Activated CD4-positive, alpha-beta T cell treated with anti-CD3 and anti-CD28 coated beads for 24 hours (primary cell): ENCODE measurements around the gene ICAM4.
A peak's percentile ranks its signal among the peaks of the same experiment; 100 is the strongest.
"Not testable (repeated sequence)": the region's sequence is repeated elsewhere in the genome, so short reads cannot be mapped to it uniquely, and the experiment has no call there.

ENCODE experiments used
- DNase-seq, 2 donors: peaks; one replicate each; pipeline ENCODE4 v3.0.0-alpha.2; 2020; ENCODE audit warnings: low read depth in 2 of 2

The ICAM4 gene

DNA sequence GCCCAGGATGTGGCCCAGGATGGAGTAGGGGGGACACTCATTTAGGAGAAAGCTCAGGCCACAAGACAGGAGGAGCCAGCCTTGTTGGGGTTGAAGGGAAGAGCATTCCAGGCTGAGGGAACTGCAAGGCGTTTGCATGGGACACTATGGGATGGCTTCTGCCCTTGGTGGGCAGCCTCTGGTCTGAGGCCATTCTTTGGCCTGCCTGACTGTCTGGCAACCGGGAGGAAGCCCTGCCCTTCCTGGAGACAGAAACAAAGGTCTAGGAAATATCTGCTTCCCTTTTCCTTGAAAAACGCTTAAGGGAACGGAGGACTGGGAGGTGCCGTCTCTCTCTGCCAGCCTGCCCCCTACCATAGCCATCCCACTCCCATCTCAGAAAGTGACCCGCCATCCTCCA is 18.7 kb upstream of the ICAM4 start:
- DNase-seq, result no peak

DNA sequence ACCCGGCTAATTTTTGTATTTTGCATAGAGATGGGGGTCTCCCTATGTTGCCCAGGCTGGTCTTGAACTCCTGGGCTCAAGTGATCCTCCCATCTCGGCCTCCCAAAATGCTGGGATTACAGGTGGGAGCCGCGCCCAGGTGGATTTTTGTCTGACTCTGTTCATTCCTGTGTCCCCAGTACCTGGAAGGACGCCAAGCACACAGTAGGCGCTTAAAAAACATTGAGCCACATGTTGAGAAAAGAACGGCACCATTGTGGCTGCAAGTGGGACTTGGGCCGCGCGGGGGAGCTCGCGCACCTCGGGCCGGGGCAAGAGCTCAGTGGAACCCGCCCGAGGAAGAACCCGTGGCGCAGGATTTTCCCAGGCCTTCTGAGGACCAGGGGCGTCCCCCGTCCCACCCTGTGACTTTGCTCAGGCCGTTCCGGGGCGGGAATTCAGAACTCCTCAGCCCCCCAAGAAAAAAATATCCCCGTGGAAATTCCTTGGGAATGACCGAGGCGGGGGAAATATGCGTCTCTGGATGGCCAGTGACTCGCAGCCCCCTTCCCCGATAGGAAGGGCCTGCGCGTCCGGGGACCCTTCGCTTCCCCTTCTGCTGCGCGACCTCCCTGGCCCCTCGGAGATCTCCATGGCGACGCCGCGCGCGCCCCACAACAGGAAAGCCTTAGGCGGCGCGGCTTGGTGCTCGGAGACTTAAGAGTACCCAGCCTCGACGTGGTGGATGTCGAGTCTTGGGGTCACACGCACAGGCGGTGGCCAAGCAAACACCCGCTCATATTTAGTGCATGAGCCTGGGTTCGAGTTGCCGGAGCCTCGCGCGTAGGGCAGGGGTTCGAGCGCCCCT is 17.2 kb upstream of the ICAM4 start:
- DNase-seq, result peak; percentile 80 to 82

DNA sequence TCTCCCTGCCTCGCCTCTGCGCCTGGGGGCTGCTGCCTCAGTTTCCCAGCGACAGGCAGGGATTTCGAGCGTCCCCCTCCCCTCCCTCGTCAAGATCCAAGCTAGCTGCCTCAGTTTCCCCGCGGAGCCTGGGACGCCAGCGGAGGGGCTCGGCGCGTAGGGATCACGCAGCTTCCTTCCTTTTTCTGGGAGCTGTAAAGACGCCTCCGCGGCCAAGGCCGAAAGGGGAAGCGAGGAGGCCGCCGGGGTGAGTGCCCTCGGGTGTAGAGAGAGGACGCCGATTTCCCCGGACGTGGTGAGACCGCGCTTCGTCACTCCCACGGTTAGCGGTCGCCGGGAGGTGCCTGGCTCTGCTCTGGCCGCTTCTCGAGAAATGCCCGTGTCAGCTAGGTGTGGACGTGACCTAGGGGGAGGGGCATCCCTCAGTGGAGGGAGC is 16.6 kb upstream of the ICAM4 start:
- DNase-seq, result peak; percentile 32 to 66

DNA sequence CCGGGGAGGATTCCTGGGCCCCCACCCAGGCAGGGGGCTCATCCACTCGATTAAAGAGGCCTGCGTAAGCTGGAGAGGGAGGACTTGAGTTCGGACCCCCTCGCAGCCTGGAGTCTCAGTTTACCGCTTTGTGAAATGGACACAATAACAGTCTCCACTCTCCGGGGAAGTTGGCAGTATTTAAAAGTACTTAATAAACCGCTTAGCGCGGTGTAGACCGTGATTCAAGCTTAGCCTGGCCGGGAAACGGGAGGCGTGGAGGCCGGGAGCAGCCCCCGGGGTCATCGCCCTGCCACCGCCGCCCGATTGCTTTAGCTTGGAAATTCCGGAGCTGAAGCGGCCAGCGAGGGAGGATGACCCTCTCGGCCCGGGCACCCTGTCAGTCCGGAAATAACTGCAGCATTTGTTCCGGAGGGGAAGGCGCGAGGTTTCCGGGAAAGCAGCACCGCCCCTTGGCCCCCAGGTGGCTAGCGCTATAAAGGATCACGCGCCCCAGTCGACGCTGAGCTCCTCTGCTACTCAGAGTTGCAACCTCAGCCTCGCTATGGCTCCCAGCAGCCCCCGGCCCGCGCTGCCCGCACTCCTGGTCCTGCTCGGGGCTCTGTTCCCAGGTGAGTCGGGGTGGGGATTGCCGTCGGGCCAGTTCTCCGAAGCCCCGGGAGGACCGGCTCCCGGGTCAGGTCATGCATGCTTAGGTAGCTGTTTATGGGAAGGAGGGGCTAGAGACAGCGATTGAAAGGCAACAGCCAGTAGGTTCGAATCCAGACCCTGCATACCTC is 15.9 kb upstream of the ICAM4 start, which contains the start of gene ICAM1:
Gene ICAM1 (plus strand): TSS at position 505 of the 779 bp plus-strand sequence. CDS start 40 bp downstream, at position 545.
- peak; percentile 52 to 63 for DNase-seq

DNA sequence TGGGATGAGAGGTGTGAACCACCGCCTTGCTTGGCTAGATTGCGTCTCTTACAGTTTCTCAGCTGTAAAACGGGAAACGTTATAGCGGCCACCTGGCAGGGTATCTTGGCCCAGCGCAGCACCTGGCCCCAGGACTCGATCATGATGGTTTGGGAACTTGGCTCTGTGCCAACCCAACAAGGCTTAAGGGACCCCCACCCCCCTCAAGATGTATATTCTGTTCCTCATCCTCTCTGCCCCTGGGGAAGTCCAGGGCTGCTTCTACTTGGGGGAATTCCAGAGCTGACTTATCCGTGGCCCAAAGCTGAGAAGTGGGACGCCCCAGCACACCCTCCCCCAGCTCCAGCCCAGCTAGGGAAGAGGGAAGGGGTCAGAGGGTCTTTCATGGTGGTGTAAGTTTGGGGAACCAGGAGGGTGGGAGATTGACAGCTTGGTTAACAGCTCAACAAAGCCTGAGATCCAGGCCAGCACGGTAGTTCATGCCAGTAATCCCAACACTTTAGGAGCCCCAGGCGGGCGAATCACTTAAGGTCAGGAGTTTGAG is 15.1 kb upstream of the ICAM4 start:
- no peak for DNase-seq

DNA sequence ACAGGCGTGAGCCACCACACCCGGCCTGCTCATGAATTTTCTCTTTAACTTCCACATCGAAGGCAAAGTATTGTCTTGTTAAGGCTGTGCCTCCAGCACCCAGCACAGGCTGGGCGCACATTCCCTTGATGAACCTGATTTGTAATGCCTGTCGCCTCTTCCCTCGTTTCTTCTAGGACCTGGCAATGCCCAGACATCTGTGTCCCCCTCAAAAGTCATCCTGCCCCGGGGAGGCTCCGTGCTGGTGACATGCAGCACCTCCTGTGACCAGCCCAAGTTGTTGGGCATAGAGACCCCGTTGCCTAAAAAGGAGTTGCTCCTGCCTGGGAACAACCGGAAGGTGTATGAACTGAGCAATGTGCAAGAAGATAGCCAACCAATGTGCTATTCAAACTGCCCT is 12.2 kb upstream of the ICAM4 start:
- no peak for DNase-seq

DNA sequence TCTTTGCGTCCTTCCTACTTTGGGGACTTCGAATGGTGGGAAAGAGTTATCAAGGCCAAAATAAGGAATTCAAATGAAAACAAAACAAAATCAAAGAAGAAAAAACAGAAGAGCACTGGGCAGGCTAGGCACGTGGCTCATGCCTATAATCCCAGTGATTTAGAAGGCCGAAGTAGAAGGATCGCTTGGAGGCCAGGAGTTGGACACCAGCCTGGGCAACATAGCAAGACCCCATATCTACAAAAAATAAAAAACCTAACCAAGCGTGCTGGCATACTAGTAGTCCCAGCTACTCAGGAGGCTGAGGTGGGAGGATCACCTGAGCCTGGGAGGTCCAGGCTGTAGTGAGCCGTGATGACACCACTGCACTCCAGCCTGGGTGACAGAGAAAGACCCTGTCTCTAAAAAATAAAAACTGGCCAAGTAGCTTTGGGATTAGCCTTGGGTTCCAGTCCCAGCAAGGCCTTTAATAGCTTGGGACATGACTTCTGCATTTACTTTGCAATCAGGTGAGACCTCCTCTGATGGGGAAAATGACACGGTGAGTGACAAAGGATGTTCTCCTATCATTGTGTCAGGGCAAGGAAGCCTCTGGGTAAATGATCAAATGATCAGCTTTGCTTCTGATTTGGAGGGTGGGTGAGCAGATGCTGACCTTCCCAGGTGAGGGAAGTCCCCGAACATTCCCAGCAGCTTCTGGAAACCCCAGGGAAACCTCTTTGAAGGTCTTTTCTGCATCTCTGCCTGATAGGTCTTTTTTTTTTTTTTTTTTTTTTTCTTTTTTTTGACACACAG is 8.8 kb upstream of the ICAM4 start:
- DNase-seq, result no peak

DNA sequence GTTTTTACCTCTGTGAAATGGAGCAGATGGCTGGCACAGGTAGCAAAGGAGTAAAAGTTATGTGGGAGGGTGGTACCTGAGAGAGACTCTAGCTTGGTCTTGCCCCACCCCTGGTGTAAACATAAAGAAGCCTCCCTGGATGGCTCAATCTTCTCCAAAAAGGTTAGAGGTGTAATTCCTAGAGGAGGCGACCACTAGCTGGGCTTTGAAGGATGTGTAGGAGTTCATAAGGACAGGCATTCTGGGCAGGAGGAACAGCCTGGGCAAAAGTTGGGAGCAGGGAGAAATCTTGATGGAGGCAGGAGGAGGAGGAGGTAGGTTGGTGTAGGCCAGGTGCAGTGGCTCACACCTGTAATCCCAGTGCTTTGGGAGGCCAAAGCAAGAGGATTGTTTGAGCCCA is 7.8 kb upstream of the ICAM4 start:
- DNase-seq, result no peak

DNA sequence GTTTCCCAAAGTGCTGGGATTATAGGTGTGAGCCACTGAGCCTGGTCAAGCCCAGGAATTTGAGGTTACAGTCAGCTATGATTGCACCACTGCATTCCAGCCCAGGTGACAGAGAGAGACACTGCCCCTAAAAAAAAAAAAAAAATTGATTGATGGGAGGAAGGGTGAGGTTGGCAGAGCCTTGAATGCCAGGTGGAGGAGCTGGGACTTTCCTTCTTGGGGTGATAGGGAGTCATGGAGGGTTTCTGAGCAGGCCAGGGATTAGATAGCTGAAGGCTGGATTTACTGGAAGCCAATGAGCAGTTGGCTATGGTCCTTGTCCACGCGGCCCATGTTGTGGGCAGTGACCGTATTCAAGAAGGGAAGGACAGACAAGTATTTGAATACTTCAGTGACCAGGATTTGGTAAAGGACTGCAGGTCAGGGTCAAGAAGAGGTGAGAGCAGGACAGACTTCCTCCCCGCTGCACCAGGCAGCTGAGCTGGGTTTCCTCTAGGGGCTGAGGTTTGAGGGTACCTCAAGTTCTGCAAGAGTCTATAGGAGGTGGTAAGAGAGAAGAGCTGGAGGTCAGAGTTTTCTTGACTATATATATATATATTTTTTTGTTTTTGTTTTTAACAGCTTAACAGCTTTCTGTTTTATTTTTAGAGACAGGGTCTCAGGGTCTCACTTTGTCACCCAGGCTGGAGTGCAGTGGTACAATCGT is 6.9 kb upstream of the ICAM4 start:
- DNase-seq, result no peak

DNA sequence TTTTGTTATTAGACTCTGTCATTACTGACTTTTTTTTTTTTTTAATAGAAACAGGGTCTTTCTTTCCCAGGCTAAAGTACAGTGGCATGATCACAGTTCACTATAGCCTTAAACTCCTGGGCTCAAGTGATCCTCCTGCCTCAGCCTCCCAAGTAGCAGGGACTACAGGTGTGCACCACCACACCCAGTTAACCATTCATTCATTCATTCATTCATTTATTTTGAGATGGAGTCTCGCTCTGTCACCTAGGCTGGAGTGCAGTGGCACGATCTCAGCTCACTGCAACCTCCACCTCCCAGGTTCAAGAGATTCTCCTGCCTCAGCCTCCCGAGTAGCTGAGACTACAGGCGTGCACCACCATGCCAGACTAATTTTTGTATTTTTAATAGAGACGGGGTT is 4.7 kb upstream of the ICAM4 start:
- DNase-seq, result not testable (repeated sequence)

DNA sequence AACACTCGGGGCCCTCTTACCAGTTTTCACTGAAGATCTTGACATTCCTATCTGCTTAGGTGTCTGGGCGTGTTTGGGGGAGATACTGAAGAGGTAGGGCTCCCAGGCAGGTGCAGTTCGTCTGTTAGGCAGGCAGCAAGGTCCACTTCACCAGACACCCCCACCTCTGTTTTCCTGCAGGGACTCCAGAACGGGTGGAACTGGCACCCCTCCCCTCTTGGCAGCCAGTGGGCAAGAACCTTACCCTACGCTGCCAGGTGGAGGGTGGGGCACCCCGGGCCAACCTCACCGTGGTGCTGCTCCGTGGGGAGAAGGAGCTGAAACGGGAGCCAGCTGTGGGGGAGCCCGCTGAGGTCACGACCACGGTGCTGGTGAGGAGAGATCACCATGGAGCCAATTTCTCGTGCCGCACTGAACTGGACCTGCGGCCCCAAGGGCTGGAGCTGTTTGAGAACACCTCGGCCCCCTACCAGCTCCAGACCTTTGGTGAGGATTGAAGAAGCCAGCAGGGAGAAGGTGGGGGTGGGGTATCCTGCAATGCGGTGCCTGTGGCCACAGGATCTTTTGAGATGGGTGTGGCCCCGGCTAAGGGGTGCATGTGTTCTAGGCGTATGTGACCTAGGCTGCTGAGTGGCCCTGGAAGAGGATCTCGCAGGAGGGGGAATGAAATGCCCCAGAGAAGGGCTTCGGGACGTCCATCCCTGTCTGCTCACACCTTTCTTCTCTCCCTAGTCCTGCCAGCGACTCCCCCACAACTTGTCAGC is 3.3 kb upstream of the ICAM4 start:
- no peak for DNase-seq

DNA sequence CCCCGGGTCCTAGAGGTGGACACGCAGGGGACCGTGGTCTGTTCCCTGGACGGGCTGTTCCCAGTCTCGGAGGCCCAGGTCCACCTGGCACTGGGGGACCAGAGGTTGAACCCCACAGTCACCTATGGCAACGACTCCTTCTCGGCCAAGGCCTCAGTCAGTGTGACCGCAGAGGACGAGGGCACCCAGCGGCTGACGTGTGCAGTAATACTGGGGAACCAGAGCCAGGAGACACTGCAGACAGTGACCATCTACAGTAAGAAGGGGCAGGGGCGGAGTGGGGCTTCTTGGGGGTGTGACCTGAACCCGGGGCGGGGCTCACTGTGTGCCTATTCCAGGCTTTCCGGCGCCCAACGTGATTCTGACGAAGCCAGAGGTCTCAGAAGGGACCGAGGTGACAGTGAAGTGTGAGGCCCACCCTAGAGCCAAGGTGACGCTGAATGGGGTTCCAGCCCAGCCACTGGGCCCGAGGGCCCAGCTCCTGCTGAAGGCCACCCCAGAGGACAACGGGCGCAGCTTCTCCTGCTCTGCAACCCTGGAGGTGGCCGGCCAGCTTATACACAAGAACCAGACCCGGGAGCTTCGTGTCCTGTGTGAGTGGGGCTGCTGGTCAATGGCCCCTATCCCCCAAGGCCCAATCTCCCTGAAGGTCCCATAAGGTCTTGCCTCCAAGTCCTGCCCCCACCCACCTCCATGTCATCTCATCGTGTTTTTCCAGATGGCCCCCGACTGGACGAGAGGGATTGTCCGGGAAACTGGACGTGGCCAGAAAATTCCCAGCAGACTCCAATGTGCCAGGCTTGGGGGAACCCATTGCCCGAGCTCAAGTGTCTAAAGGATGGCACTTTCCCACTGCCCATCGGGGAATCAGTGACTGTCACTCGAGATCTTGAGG is 2.4 kb upstream of the ICAM4 start:
- DNase-seq, result no peak

DNA sequence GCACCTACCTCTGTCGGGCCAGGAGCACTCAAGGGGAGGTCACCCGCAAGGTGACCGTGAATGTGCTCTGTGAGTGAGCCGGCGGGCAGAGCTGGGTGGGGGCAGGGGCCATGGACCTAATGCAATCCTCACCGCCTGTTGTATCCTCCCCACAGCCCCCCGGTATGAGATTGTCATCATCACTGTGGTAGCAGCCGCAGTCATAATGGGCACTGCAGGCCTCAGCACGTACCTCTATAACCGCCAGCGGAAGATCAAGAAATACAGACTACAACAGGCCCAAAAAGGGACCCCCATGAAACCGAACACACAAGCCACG is 1.8 kb upstream of the ICAM4 start:
- no peak for DNase-seq

DNA sequence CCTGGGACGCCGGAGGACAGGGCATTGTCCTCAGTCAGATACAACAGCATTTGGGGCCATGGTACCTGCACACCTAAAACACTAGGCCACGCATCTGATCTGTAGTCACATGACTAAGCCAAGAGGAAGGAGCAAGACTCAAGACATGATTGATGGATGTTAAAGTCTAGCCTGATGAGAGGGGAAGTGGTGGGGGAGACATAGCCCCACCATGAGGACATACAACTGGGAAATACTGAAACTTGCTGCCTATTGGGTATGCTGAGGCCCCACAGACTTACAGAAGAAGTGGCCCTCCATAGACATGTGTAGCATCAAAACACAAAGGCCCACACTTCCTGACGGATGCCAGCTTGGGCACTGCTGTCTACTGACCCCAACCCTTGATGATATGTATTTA is 1.4 kb upstream of the ICAM4 start:
- no peak for DNase-seq

DNA sequence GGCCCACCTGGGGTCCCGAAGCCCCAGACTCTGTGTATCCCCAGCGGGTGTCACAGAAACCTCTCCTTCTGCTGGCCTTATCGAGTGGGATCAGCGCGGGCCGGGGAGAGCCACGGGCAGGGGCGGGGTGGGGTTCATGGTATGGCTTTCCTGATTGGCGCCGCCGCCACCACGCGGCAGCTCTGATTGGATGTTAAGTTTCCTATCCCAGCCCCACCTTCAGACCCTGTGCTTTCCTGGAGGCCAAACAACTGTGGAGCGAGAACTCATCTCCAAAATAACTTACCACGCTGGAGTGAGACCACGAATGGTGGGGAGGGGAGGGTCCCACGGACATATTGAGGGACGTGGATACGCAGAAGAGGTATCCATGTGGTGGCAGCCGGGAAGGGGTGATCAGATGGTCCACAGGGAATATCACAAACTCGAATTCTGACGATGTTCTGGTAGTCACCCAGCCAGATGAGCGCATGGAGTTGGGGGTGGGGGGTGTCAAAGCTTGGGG is 2.0 kb downstream of the ICAM4 start:
- DNase-seq, result no peak

DNA sequence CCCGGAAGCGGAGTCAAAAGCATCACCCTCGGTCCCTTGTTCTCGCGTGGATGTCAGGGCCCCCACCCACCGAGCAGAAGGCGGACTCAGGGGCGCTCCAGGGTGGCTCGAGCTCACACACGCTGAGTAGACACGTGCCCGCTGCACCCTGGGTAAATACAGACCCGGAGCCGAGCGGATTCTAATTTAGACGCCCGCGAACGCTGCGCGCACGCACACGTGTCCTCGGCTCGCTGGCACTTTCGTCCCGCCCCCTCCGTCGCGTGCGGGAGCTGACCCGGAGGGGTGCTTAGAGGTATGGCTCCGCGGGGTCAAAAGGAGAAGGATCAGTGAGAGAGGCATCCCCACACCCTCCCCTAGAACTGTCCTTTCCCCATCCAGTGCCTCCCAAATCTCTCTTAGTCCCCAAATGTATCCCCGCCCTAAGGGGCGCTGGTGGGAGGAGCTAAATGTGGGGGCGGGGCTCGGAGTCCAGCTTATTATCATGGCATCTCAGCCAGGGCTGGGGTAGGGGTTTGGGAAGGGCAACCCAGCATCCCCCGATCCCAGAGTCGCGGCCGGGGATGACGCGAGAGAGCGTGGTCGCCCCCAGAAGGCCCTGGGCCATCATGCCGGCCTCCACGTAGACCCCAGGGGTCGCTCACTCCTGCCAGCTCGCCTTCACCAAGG is 2.5 kb downstream of the ICAM4 start:
- DNase-seq, result peak in 1 of 2 donors; percentile 52

DNA sequence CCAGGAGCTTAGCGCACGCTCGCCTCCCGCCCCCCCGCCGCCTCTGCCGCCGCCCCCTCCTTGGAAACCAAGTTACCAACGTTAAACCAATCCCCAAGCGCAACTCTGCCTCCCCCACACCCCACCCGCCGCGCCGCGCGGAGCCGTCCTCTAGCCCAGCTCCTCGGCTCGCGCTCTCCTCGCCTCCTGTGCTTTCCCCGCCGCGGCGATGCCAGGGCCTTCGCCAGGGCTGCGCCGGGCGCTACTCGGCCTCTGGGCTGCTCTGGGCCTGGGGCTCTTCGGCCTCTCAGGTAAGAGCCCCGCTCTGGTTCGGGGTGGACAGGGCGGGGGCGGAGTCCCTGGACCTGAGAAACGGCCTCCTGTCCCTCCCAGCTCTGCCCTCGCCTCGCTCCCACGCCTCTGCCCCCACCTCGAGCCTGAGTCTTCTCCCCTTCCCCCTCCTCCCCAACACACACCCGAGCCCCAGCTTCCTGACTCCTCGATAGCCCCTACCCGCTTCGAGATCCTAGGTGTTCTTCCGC is 3.1 kb downstream of the ICAM4 start, which contains the start of gene ICAM5:
Gene ICAM5 (plus strand): TSS at position 117 of the 521 bp plus-strand sequence. CDS start 92 bp downstream, at position 209.
- no peak for DNase-seq

DNA sequence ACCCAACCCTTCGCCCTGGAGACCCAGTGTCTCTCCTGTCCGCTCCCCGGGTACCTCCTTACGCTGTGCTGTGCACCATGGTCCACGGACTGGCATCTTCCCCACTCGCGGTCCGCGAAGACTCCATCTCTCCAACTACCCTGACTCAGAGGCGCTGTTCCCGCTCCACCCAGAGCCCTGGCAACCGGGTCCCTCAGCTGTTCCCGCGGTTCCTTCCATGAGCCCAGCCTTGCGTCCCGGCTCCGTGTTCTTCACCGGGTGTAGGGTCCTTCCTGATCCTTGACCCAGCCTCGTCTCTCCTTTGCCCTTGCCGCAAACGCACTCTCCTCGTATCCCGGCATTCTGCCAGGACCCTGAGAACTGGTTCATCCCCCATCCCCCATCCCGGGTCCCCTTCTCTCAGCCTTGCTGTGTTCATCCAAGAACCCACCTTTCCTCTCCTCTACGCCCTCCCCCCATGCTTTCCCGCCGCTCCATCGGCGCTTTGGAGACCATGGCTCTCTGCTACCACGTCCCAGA is 3.7 kb downstream of the ICAM4 start:
- no peak for DNase-seq
